ENCODE results near the gene PPTC7. TPM values are rescaled to one million over a fixed set of nuclear protein-coding genes. Genes with fewer than 3 reads are reported as not detected.
"Not testable (repeated sequence)": the region's sequence is repeated elsewhere in the genome, so short reads cannot be mapped to it uniquely, and the experiment has no call there.

The PPTC7 gene
- total RNA-seq, 2 donors from 2014 or later = 51.7 to 92.3 TPM

GRCh38 chr12:110590806-110591326, 7.7 kb upstream of the PPTC7 start:
- no peak for DNase-seq
- intact Hi-C loops (cut with DNase I) = no loop called here

GRCh38 chr12:110590059-110590458, 6.9 kb upstream of the PPTC7 start:
- DNase-seq = no peak
- no peak for ATAC-seq
- intact Hi-C loops (cut with DNase I) = no loop called here

More at GRCh38 chr12:110590806-110591326, 7.7 kb upstream of the PPTC7 start:
- ATAC-seq = peak; percentile 80 to 81

- DNase-seq; intact Hi-C loops (cut with DNase I); ATAC-seq: not testable (repeated sequence)
Measured at GRCh38 chr12:110587102-110587501, 4.0 kb upstream of the PPTC7 start.

GRCh38 chr12:110585231-110585799, 2.2 kb upstream of the PPTC7 start:
- DNase-seq (no peak), ATAC-seq (no peak)
- intact Hi-C loops (cut with DNase I) = no loop called here

- ATAC-seq (peak; percentile 51 to 55), DNase-seq (peak; percentile 72)
- intact Hi-C loops (cut with DNase I) = no loop called here
Measured at GRCh38 chr12:110582276-110583136, 612 bp downstream of the PPTC7 start.

GRCh38 chr12:110581931-110582275, 1.2 kb downstream of the PPTC7 start:
- DNase-seq (no peak), ATAC-seq (peak; percentile 2 to 7)
- intact Hi-C loops (cut with DNase I) = no loop called here

GRCh38 chr12:110579535-110580253, 3.4 kb downstream of the PPTC7 start:
- DNase-seq = no peak
- ATAC-seq = no peak
- intact Hi-C loops (cut with DNase I) = loop anchor here in 1 of 2 donors (5.0 kb wide), 1 partner anchor 37 kb away; no protein-coding TSS in a partner anchor

- intact Hi-C loops (cut with DNase I) = loop anchor here in 1 of 2 donors (5.0 kb wide), 1 partner anchor 37 kb away; no protein-coding TSS in a partner anchor
- DNase-seq = no peak
- ATAC-seq = no peak
Measured at GRCh38 chr12:110578694-110579534, 4.2 kb downstream of the PPTC7 start.

- peak in 1 of 2 donors; percentile 41 for ATAC-seq
Measured at GRCh38 chr12:110577864-110578693, 5.0 kb downstream of the PPTC7 start.

GRCh38 chr12:110576504-110576903, 6.6 kb downstream of the PPTC7 start:
- DNase-seq (no peak), ATAC-seq (no peak)
- intact Hi-C loops (cut with DNase I) = loop anchor here in 1 of 2 donors (5.0 kb wide), 1 partner anchor 34 kb away; no protein-coding TSS in a partner anchor

More at GRCh38 chr12:110577864-110578693, 5.0 kb downstream of the PPTC7 start:
- intact Hi-C loops (cut with DNase I) = loop anchor here in 1 of 2 donors (5.0 kb wide), 1 partner anchor 36 kb away; no protein-coding TSS in a partner anchor
- no peak for DNase-seq

- DNase-seq = no peak
- peak; percentile 12 to 85 for ATAC-seq
- intact Hi-C loops (cut with DNase I) = loop anchor here in 1 of 2 donors (5.0 kb wide), 1 partner anchor 33 kb away; no protein-coding TSS in a partner anchor
Measured at GRCh38 chr12:110575326-110575725, 7.8 kb downstream of the PPTC7 start.

- intact Hi-C loops (cut with DNase I) = loop anchor here in 1 of 2 donors (5.0 kb wide), 1 partner anchor 32 kb away; no protein-coding TSS in a partner anchor
- not testable (repeated sequence) for DNase-seq, ATAC-seq
Measured at GRCh38 chr12:110574717-110575230, 8.3 kb downstream of the PPTC7 start.

- intact Hi-C loops (cut with DNase I) = no loop called here
- DNase-seq (no peak), ATAC-seq (no peak)
Measured at GRCh38 chr12:110574044-110574443, 9.1 kb downstream of the PPTC7 start.

- intact Hi-C loops (cut with DNase I); DNase-seq; ATAC-seq: not testable (repeated sequence)
Measured at GRCh38 chr12:110570798-110571197, 12.3 kb downstream of the PPTC7 start.

GRCh38 chr12:110569838-110570237, 13.3 kb downstream of the PPTC7 start:
- DNase-seq; intact Hi-C loops (cut with DNase I); ATAC-seq: not testable (repeated sequence)

GRCh38 chr12:110568752-110569151, 14.4 kb downstream of the PPTC7 start:
- DNase-seq = no peak
- no peak for ATAC-seq
- intact Hi-C loops (cut with DNase I) = no loop called here

- DNase-seq (no peak), ATAC-seq (no peak)
- intact Hi-C loops (cut with DNase I) = no loop called here
Measured at GRCh38 chr12:110566993-110567392, 16.1 kb downstream of the PPTC7 start.

Measured in left cardiac atrium (tissue), 4 donors.